IgD-negative memory B cell (primary cell): ENCODE measurements around the gene MYBPC2. TPM values are rescaled to one million over a fixed set of nuclear protein-coding genes. Genes with fewer than 3 reads are reported as not detected.

ENCODE experiments used
- H3K27ac Mint-ChIP-seq, 3 donors: one replicate each; pipeline ENCODE4 v1.8.0; 2020 to 2022; ENCODE audit warnings: mild to moderate bottlenecking in 3 of 3, mixed read lengths in 3 of 3, moderate library complexity in 1 of 3
- H3K27me3 Mint-ChIP-seq: one replicate; pipeline ENCODE4 v1.8.0; 2021; ENCODE audit warnings: mixed read lengths
- H3K36me3 Mint-ChIP-seq: one replicate; pipeline ENCODE4 v1.8.0; 2020; ENCODE audit warnings: mild to moderate bottlenecking, mixed read lengths
- H3K4me1 Mint-ChIP-seq, 3 donors: one replicate each; pipeline ENCODE4 v1.8.0; 2020 to 2022; ENCODE audit warnings: mixed read lengths in 3 of 3, mild to moderate bottlenecking in 1 of 3
- H3K4me3 Mint-ChIP-seq, 4 donors: one replicate each; pipeline ENCODE4 v1.8.0; 2020 to 2022; ENCODE audit warnings: mild to moderate bottlenecking in 4 of 4, mixed read lengths in 4 of 4, moderate library complexity in 3 of 4
- H3K9me3 Mint-ChIP-seq, 3 donors: one replicate each; pipeline ENCODE4 v1.8.0; 2020 to 2021; ENCODE audit warnings: mixed read lengths in 3 of 3, mild to moderate bottlenecking in 1 of 3
- polyA plus RNA-seq: library from polyadenylated mRNA; unstranded; fragments of 300-500 nt; fragmentation: Illumina TruSeq; gene quantifications from one replicate; pipeline ENCODE4 v1.2.3, GENCODE V29; 2021

The MYBPC2 gene
- polyA plus RNA-seq, 1 donor from 2014 or later = 1.3 TPM

GRCh38 chr19:50417111-50418081 lies 15.3 kb upstream of the MYBPC2 start:
- H3K9me3 Mint-ChIP-seq = no peaks in the 10 kb centered on the region
- H3K4me3 Mint-ChIP-seq = peak overlapping the region; percentile 99 to 100 (median 100)
- H3K4me1 Mint-ChIP-seq = peaks cover 19 to 23% (median 22%) of the 10 kb centered on the region in 3 donors
- peak overlapping the region; percentile 96 to 100 (median 96) for H3K27ac Mint-ChIP-seq
- peaks cover 18% of the 10 kb centered on the region for H3K36me3 Mint-ChIP-seq
- no peaks in the 10 kb centered on the region for H3K27me3 Mint-ChIP-seq

DNA sequence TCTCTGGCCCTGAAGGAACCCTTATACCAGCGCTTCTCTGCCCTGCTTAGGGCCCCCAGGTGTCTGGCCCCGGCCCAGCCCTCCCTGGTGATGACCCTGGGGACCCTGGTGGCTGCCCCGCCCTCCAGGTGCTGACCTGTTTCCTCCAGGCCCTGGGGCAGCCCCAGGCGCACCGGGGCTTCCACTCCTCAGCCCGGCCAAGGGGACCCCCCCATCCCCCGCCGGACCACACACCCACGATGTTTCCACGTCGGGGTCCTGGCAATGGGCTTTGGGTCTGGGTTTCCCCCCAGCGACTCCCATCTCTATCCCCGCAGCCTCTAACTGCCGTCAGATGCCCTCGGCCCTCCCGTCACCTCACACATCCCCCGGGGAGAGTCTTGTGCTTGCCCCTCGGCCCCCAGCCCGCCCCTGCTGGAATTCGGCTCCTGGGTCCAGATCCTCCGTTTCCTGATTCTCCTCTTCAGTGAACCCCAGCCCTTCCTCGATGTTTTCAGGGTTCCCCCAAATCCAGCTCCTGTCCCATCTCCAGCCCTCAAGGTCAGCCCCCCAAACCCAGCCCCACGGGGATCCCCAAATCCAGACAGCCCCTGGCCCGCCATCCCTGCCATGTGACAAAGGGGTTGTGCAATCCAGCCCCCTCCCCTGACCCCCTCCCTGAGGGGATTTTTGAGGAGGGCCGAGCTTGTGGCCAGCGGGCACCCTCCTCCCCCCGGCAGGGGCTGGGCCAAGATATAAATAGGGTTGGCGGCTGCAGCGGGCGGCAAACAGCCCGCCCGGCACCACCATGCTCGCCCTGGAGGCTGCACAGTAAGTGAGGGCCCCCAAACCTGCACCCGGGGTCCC lies 14.3 kb upstream of the MYBPC2 start, which contains the start of gene SPIB:
SPIB (plus strand) TSS at position 763 of the 846 bp plus-strand sequence; CDS start at position 788, 25 bp downstream.
- peaks cover 18% of the 10 kb centered on the region for H3K36me3 Mint-ChIP-seq
- peaks cover 20 to 26% (median 26%) of the 10 kb centered on the region in 3 donors for H3K4me1 Mint-ChIP-seq
- H3K27ac Mint-ChIP-seq = peak within 1 kb of the TSS; percentile 96 to 100 (median 96)
- peak within 1 kb of the TSS; percentile 99 to 100 (median 100) for H3K4me3 Mint-ChIP-seq
- H3K9me3 Mint-ChIP-seq = no peaks in the 10 kb centered on the region
- no peaks in the 10 kb centered on the region for H3K27me3 Mint-ChIP-seq

GRCh38 chr19:50419022-50419579 lies 13.6 kb upstream of the MYBPC2 start:
- Mint-ChIP-seq H3K27me3 (no peaks in the 10 kb centered on the region), H3K27ac (peak overlapping the region; percentile 96 to 100 (median 96)), H3K4me1 (peaks cover 24 to 30% (median 30%) of the 10 kb centered on the region in 3 donors), H3K9me3 (no peaks in the 10 kb centered on the region), H3K4me3 (peak overlapping the region; percentile 99 to 100 (median 100)), H3K36me3 (peaks cover 18% of the 10 kb centered on the region)

DNA sequence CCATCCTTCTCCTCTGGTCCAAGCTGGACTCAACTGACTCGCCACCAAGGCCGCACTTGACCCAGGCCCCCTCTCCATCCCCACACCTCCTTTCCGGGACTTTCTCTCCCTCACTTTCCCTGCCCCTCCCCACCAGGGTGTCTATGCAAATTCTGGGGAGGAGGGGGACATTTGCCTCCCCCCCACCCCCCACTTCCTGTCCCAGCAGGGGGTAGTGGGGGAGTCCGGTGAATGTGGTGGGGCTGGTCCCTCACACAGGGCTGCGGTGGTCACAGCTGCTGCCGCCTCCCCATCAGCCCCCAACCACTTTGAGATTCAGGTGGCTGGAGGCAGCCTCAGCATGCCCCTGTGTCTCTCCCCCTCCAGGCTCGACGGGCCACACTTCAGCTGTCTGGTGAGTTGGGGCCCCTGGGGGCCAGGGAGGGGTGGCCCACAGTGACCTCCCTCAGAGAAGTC lies 13.1 kb upstream of the MYBPC2 start:
- H3K9me3 Mint-ChIP-seq = no peaks in the 10 kb centered on the region
- H3K36me3 Mint-ChIP-seq = peaks cover 18% of the 10 kb centered on the region
- no peaks in the 10 kb centered on the region for H3K27me3 Mint-ChIP-seq
- H3K4me3 Mint-ChIP-seq = peak overlapping the region; percentile 99 to 100 (median 100)
- peaks cover 23 to 28% (median 28%) of the 10 kb centered on the region in 3 donors for H3K4me1 Mint-ChIP-seq
- peak overlapping the region; percentile 96 to 100 (median 96) for H3K27ac Mint-ChIP-seq

DNA sequence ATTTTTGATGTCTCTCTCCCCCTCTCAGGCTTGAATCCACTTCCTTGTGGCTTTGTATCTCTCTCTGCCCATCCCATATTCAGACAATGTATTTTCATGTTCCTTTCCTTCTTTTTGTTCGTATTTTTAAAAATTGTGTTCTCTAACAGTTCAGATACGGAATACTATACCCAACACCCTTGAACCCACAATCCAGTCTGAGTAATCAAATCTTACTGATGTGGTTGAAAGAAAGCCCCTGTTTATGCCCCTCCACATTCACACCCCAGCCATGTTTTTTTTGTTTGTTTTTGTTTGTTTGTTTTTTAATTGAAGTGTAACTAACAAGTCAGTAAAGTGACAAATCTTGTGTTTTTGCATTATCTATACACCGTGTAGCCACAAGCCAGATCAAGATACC lies 12.6 kb upstream of the MYBPC2 start:
- H3K9me3 Mint-ChIP-seq = no peaks in the 10 kb centered on the region
- H3K36me3 Mint-ChIP-seq = peaks cover 18% of the 10 kb centered on the region
- H3K4me3 Mint-ChIP-seq = peak overlapping the region; percentile 99 to 100 (median 100)
- peaks cover 17 to 25% (median 25%) of the 10 kb centered on the region in 3 donors for H3K4me1 Mint-ChIP-seq
- H3K27me3 Mint-ChIP-seq = no peaks in the 10 kb centered on the region
- peak overlapping the region; percentile 96 to 100 (median 96) for H3K27ac Mint-ChIP-seq

DNA sequence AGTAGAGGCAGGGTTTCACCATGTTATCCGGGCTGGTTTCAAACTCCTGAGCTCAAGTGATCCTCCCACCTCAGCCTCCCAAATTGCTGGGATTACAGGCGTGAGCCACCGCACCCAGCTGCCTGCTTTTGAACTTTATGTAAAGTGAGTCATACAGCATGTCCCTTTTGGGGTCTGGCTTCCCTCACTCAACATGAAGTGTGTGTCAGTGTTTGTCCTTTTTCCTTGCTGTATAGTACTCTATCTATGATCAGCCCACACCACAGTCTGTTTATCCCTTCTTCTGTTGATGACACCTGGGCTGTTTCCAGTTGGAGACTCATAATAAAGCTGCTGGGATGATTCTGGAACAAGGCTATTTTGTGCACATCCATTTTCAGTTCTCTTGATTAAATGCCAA lies 11.9 kb upstream of the MYBPC2 start:
- Mint-ChIP-seq H3K27me3 (no peaks in the 10 kb centered on the region), H3K36me3 (peaks cover 18% of the 10 kb centered on the region), H3K9me3 (no peaks in the 10 kb centered on the region), H3K4me1 (peaks cover 17 to 24% (median 24%) of the 10 kb centered on the region in 3 donors), H3K27ac (peak overlapping the region; percentile 96 to 100 (median 96)), H3K4me3 (peak overlapping the region; percentile 99 to 100 (median 100))

DNA sequence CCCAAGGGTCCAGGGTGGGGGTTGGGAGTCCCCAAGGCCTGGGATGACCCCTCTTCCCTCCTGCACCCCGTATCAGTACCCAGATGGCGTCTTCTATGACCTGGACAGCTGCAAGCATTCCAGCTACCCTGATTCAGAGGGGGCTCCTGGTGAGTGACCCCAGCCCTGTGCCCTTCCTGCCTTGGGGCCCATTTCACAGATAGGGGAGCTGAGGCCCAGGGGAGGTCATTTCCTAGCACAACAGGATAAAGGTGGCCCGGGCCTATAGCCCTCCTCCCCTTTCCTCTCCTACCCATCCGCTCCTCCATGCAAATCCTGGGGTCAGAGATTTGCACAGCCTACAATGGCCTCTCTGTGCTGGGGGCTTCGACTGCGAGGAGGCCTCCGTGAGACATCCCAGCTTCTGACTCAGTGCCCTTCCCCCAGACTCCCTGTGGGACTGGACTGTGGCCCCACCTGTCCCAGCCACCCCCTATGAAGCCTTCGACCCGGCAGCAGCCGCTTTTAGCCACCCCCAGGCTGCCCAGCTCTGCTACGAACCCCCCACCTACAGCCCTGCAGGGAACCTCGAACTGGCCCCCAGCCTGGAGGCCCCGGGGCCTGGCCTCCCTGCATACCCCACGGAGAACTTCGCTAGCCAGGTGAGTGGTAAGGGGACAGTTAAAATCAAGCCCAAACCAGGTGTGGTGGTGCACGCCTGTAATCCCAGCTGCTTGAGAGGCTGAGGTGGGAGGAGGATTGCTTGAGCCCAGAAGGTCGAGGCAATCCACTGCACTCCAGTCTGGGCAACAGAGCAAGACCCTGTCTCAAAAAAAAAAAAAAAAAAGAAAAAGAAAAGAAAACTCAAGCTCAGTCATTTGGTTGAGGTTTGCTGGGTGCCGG lies 10.1 kb upstream of the MYBPC2 start:
- H3K27ac Mint-ChIP-seq = peak overlapping the region; percentile 82 to 95 (median 92)
- H3K4me1 Mint-ChIP-seq = peaks cover 17 to 28% (median 20%) of the 10 kb centered on the region in 3 donors
- H3K27me3 Mint-ChIP-seq = no peaks in the 10 kb centered on the region
- H3K4me3 Mint-ChIP-seq = peak overlapping the region; percentile 99 to 100 (median 100)
- H3K36me3 Mint-ChIP-seq = peaks cover 18% of the 10 kb centered on the region
- no peaks in the 10 kb centered on the region for H3K9me3 Mint-ChIP-seq

DNA sequence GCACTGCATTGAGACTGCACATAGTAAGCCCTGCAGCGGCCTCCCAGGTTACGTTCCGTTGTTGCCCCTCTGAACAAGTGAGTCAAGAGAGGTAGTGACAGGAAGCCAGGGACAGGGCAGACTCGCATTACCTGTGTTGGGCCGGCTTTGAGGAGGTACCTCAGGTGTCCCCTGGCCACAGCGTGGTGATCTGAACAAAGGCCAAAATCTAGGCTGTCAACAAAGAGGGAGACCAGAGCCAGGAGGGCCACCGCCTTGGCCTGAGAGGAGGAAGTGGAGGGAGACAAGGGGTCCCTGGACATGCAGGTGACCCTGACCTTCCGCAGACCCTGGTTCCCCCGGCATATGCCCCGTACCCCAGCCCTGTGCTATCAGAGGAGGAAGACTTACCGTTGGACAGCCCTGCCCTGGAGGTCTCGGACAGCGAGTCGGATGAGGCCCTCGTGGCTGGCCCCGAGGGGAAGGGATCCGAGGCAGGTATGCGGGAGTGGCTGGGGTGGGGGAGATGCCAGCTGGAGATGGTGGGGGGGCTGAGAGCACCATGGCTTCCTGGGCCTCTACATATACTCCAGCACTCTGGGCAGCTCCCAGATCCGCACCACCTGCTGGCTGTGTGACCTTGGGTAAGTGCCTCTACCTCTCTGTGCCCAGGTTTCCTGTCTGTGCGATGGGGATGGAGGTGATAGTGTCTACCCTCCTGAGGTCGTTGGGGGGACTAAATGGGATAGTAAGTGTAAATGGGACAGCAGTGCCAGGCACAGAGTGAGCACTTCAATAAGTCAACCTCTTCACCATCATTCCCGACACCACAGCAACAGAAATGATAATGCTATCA lies 9.2 kb upstream of the MYBPC2 start:
- H3K4me3 Mint-ChIP-seq = peak overlapping the region in 2 of 4 donors; percentile 63 to 82
- H3K9me3 Mint-ChIP-seq = no peaks in the 10 kb centered on the region
- peak overlapping the region; percentile 39 to 95 (median 82) for H3K27ac Mint-ChIP-seq
- peaks cover 17 to 28% (median 22%) of the 10 kb centered on the region in 3 donors for H3K4me1 Mint-ChIP-seq
- H3K36me3 Mint-ChIP-seq = peaks cover 18% of the 10 kb centered on the region
- H3K27me3 Mint-ChIP-seq = no peaks in the 10 kb centered on the region

DNA sequence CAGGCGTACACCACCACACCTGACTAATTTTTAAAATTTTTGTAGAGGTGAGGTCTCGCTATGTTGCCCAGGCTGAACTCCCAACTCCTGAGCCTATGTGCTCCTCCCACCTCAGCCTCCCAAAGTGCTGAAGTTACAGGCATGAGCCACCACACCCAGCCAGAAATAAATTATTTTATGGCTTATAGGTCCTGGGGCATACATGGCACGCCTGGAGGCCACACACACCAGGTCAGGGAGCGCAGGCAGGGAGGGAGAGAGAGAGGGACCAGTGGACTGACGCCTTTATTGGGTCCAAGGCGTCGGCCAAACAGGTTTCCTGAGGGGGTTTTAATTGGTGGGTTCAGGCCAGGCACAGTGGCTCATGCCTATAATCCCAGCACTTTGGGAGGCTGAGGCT lies 7.1 kb upstream of the MYBPC2 start:
- Mint-ChIP-seq H3K9me3 (no peaks in the 10 kb centered on the region), H3K4me3 (peak overlapping the region in 2 of 4 donors; percentile 20 to 23), H3K4me1 (peaks cover 19 to 34% (median 28%) of the 10 kb centered on the region in 3 donors), H3K27me3 (no peaks in the 10 kb centered on the region), H3K36me3 (peaks cover 7% of the 10 kb centered on the region), H3K27ac (peak overlapping the region in 2 of 3 donors; percentile 31 to 97)

GRCh38 chr19:50427318-50427925 lies 5.3 kb upstream of the MYBPC2 start:
- H3K27me3 Mint-ChIP-seq = no peaks in the 10 kb centered on the region
- H3K4me3 Mint-ChIP-seq = peak overlapping the region; percentile 30 to 90 (median 79)
- no peaks in the 10 kb centered on the region for H3K36me3 Mint-ChIP-seq
- peaks cover 21 to 34% (median 31%) of the 10 kb centered on the region in 3 donors for H3K4me1 Mint-ChIP-seq
- H3K27ac Mint-ChIP-seq = peak overlapping the region; percentile 76 to 100 (median 97)
- H3K9me3 Mint-ChIP-seq = no peaks in the 10 kb centered on the region

- peak overlapping the region; percentile 97 to 100 (median 100) for H3K27ac Mint-ChIP-seq
- peaks cover 24 to 38% (median 31%) of the 10 kb centered on the region in 3 donors for H3K4me1 Mint-ChIP-seq
- no peaks in the 10 kb centered on the region for H3K36me3 Mint-ChIP-seq
- H3K27me3 Mint-ChIP-seq = no peaks in the 10 kb centered on the region
- H3K9me3 Mint-ChIP-seq = no peaks in the 10 kb centered on the region
- H3K4me3 Mint-ChIP-seq = peak overlapping the region; percentile 21 to 90 (median 79)
Measured at GRCh38 chr19:50427997-50428425, 4.7 kb upstream of the MYBPC2 start.

DNA sequence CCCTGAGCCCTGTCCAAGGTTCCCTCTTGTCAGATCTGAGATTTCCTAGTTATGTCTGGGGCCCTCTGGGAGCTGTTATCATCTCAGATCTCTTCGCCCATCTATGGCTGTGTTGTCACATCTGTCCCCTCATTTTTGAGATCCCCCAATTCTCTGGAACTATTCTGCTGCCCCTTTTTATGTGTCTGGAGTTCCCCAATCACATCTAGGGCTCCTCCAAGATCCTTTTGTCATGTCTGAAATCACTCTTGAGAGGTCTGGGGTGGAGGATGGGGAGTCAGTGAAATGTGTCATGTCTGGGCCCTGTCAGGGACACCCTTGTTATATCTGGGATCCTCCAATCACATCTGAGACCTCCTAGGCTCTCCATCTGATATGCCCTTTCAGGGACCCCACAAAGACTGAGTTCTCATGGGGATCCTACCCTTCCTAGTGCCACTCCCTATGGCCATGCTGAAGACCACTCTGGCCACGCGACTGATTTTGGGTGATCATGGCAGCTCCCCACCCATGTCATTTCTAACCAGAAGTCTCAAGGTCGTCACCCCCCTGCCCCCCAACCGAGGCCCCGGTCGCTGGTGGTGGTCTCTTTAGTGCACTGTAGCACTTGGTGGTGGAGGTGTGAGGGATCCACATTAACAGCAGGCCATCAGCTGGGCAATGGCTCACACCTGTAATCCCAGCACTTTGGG lies 3.8 kb upstream of the MYBPC2 start:
- Mint-ChIP-seq H3K27me3 (no peaks in the 10 kb centered on the region), H3K27ac (peak overlapping the region; percentile 97 to 100 (median 100)), H3K4me1 (peaks cover 25 to 39% (median 34%) of the 10 kb centered on the region in 3 donors), H3K36me3 (no peaks in the 10 kb centered on the region), H3K4me3 (peak overlapping the region; percentile 13 to 90 (median 53)), H3K9me3 (no peaks in the 10 kb centered on the region)
